Astrocyte (in vitro differentiated cells and primary cell): Measurements from ENCODE around the gene MEG3. TPM values are rescaled to one million over a fixed set of nuclear protein-coding genes. Genes with fewer than 3 reads are reported as not detected.
A peak's percentile ranks its signal among the peaks of the same experiment; 100 is the strongest.

ENCODE experiments used
- DNase-seq: peaks from one replicate; pipeline ENCODE4 v3.0.0-alpha.2; 2010; ENCODE audit warnings: low read depth
- FAIRE-seq: peaks from 2 replicates; lab custom pipeline; 2011; peaks lifted over from hg19 to GRCh38; lab: Jason Lieb, UNC
- H2AFZ ChIP-seq: 2 replicates; pipeline ENCODE4 v1.6.0; 2012; ENCODE audit warnings: low read depth, low read length, inconsistent platforms
- H3K27ac ChIP-seq: 2 replicates; pipeline ENCODE4 v1.5.1; 2011; ENCODE audit warnings: low read depth, low read length, inconsistent platforms
- H3K27me3 ChIP-seq: 2 replicates; pipeline ENCODE4 v1.6.0; 2011; ENCODE audit warnings: low read length, inconsistent platforms; ENCODE audit not compliant: insufficient read depth
- H3K36me3 ChIP-seq: 2 replicates; pipeline ENCODE4 v1.5.1; 2011; ENCODE audit warnings: low read length, inconsistent platforms; ENCODE audit not compliant: insufficient read depth
- H3K4me1 ChIP-seq: 2 replicates; pipeline ENCODE4 v1.5.1; 2011; ENCODE audit warnings: low read length, inconsistent platforms; ENCODE audit not compliant: insufficient read depth
- H3K4me2 ChIP-seq: 2 replicates; pipeline ENCODE4 v1.6.0; 2012; ENCODE audit warnings: low read length, inconsistent platforms
- H3K4me3 ChIP-seq: 2 replicates; pipeline ENCODE4 v1.5.1; 2011; ENCODE audit warnings: low read depth, mild to moderate bottlenecking, low read length, inconsistent platforms; ENCODE audit not compliant: insufficient read depth
- H3K79me2 ChIP-seq: 2 replicates; pipeline ENCODE4 v1.6.0; 2012; ENCODE audit warnings: mild to moderate bottlenecking, low read length, inconsistent platforms; ENCODE audit not compliant: insufficient read depth
- H3K9ac ChIP-seq: 2 replicates; pipeline ENCODE4 v1.6.0; 2012; ENCODE audit warnings: mild to moderate bottlenecking, low read length, inconsistent platforms
- H3K9me3 ChIP-seq: 2 replicates; pipeline ENCODE4 v1.5.1; 2012; ENCODE audit warnings: low read depth, mild to moderate bottlenecking, low read length, inconsistent platforms; ENCODE audit not compliant: insufficient read depth
- H4K20me1 ChIP-seq: 2 replicates; pipeline ENCODE4 v1.6.0; 2012; ENCODE audit warnings: low read length, inconsistent platforms; ENCODE audit not compliant: insufficient read depth
- H3K27ac Mint-ChIP-seq: one replicate; pipeline ENCODE4 v1.8.0; 2021; ENCODE audit warnings: mild to moderate bottlenecking, mixed read lengths; ENCODE audit not compliant: unreplicated experiment
- H3K27me3 Mint-ChIP-seq: one replicate; pipeline ENCODE4 v1.8.0; 2021; ENCODE audit warnings: low read depth, mixed read lengths; ENCODE audit not compliant: unreplicated experiment
- H3K36me3 Mint-ChIP-seq: one replicate; pipeline ENCODE4 v1.8.0; 2021; ENCODE audit warnings: low read depth, mixed read lengths; ENCODE audit not compliant: unreplicated experiment
- H3K4me1 Mint-ChIP-seq: one replicate; pipeline ENCODE4 v1.8.0; 2021; ENCODE audit warnings: low read depth, mixed read lengths; ENCODE audit not compliant: unreplicated experiment
- H3K4me3 Mint-ChIP-seq: one replicate; pipeline ENCODE4 v1.8.0; 2021; ENCODE audit warnings: mild to moderate bottlenecking, moderate library complexity, mixed read lengths; ENCODE audit not compliant: unreplicated experiment
- H3K9me3 Mint-ChIP-seq: one replicate; pipeline ENCODE4 v1.8.0; 2021; ENCODE audit warnings: mild to moderate bottlenecking, mixed read lengths; ENCODE audit not compliant: unreplicated experiment
- EZH2 ChIP-seq: IDR thresholded peaks from 2 replicates; pipeline ENCODE4 v1.6.1; 2012; ENCODE audit warnings: mild to moderate bottlenecking, low read length, inconsistent platforms; ENCODE audit not compliant: insufficient read depth
- total RNA-seq: library from RNA; stranded (reverse); gene quantifications from 2 replicates; pipeline ENCODE4 v1.2.1, GENCODE V29; 2021
- TF ChIP-seq, protein P1 (sequence below): IDR thresholded peaks from 2 replicates; pipeline ENCODE4 v1.5.1; 2011; ENCODE audit warnings: low read depth, mild to moderate bottlenecking, inconsistent platforms, low read length, moderate library complexity; ENCODE audit not compliant: insufficient read depth

Gene MEG3
- total RNA-seq, 1 donor from 2014 or later = not detected

DNA sequence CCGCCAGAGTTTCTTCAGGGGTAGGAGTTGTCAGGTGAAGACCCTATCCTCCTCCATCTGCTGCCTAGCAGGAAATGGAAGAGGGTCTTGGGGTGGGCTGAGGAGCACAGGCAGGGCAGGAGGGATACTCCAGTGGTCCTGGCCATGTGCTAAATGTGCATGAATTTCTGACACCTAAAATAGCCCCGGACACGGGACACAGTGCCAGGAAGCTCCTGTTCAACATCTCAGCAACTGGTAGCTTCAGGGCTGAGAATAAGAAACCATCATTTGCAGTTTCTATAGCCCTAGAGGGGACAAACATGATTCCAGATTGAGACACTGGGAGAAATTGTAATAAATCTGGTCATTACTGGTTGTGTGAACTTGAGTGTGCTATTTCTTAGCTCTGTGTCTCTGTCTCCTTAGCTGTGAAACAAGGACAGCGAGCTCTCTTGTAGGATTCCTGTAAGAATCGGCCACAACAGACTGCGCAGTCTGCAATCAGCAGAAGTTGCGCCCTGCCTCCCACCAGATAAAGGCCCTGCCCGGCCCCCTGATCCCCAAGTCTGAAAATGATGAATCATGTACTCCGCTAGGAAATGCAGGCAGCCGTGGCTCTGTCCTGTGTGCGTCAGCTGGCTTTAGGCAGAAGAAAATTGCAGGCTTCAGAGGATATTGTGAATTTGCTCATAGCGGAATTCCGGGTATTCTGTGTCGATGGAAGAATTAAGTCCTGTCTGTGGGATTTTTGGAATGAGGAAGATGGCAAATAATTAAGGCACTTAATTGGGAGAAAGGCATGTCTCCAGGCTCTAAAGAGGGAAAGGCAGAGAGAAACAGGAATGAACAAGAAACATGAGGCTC, 35.2 kb upstream of the MEG3 start:
- no peaks in the 10 kb centered on the region for H3K79me2 ChIP-seq
- no peaks in the 10 kb centered on the region for H3K36me3 ChIP-seq
- H3K4me3 Mint-ChIP-seq = no peak overlapping the region
- FAIRE-seq = no peak
- peaks cover 4% of the 10 kb centered on the region for H3K27me3 ChIP-seq
- H3K36me3 Mint-ChIP-seq = no peaks in the 10 kb centered on the region
- no peak overlapping the region for H2AFZ ChIP-seq
- no peaks in the 10 kb centered on the region for H3K9me3 ChIP-seq
- peaks cover 24% of the 10 kb centered on the region for H3K27me3 Mint-ChIP-seq
- TF ChIP-seq EZH2 = no peak
- TF ChIP-seq, protein P1, sequence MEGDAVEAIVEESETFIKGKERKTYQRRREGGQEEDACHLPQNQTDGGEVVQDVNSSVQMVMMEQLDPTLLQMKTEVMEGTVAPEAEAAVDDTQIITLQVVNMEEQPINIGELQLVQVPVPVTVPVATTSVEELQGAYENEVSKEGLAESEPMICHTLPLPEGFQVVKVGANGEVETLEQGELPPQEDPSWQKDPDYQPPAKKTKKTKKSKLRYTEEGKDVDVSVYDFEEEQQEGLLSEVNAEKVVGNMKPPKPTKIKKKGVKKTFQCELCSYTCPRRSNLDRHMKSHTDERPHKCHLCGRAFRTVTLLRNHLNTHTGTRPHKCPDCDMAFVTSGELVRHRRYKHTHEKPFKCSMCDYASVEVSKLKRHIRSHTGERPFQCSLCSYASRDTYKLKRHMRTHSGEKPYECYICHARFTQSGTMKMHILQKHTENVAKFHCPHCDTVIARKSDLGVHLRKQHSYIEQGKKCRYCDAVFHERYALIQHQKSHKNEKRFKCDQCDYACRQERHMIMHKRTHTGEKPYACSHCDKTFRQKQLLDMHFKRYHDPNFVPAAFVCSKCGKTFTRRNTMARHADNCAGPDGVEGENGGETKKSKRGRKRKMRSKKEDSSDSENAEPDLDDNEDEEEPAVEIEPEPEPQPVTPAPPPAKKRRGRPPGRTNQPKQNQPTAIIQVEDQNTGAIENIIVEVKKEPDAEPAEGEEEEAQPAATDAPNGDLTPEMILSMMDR = no peak
- H3K4me1 ChIP-seq = no peaks in the 10 kb centered on the region
- H3K9ac ChIP-seq = no peak overlapping the region
- no peak overlapping the region for H3K4me2 ChIP-seq
- H3K9me3 Mint-ChIP-seq = peaks cover 1% of the 10 kb centered on the region
- H3K4me1 Mint-ChIP-seq = peaks cover 9% of the 10 kb centered on the region
- peak; percentile 62 for DNase-seq
- no peak overlapping the region for H3K4me3 ChIP-seq
- H3K27ac ChIP-seq = no peak overlapping the region
- H3K27ac Mint-ChIP-seq = no peak overlapping the region
- H4K20me1 ChIP-seq = no peaks in the 10 kb centered on the region

DNA sequence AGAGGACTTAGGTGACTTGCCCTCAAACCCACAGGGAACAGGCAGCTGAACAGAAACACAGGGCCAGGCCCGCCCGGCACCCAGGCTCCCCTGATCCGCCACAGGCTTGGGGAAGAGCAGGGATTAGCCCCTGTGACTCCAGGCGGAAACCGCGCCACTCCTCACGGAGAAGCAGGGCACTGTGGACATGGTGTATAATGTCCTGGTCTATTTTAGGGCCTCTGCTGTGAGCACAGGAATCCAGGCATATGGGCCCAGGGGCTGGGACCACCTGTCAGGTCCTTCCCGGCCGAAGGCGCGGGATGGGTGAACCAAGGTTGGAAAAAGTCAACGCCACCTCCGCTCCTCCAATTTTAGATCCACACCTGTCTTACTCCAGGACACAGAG, 34.6 kb upstream of the MEG3 start:
- no peaks in the 10 kb centered on the region for H3K9me3 ChIP-seq
- Mint-ChIP-seq H3K4me1 (peaks cover 9% of the 10 kb centered on the region), H3K4me3 (no peak overlapping the region), H3K9me3 (peaks cover 1% of the 10 kb centered on the region), H3K27me3 (peaks cover 22% of the 10 kb centered on the region), H3K27ac (no peak overlapping the region), H3K36me3 (no peaks in the 10 kb centered on the region)
- no peak overlapping the region for H3K4me2 ChIP-seq
- H3K4me3 ChIP-seq = no peak overlapping the region
- H4K20me1 ChIP-seq = no peaks in the 10 kb centered on the region
- H2AFZ ChIP-seq = no peak overlapping the region
- no peaks in the 10 kb centered on the region for H3K36me3 ChIP-seq
- H3K27me3 ChIP-seq = peaks cover 4% of the 10 kb centered on the region
- no peak for TF ChIP-seq EZH2
- TF ChIP-seq, protein P1 = no peak
- FAIRE-seq = no peak
- no peak for DNase-seq
- no peak overlapping the region for H3K27ac ChIP-seq
- no peaks in the 10 kb centered on the region for H3K4me1 ChIP-seq
- H3K79me2 ChIP-seq = no peaks in the 10 kb centered on the region
- no peak overlapping the region for H3K9ac ChIP-seq

DNA sequence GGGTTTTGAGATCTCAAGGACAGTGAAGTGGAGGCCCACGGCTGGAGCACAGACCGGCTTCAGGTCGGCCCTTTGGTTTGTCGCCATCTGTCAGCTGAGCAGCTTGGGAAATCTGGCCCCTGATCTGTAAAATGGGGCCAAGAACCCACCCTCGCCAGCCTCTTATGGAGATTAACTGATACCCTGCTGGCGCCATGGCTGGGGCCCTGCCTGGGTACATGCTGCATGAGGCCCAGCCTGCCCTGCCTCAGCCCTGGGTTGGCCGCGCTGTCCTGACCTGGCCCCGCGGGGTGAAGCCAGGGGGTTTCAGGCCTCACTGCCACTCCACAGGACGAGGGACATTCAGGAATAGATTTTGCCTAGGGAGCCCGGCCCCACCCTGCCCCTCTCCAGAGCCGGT, 33.9 kb upstream of the MEG3 start:
- Histone ChIP-seq H3K79me2 (no peaks in the 10 kb centered on the region), H3K4me1 (no peaks in the 10 kb centered on the region), H3K27me3 (peaks cover 4% of the 10 kb centered on the region), H3K9me3 (no peaks in the 10 kb centered on the region), H3K4me3 (no peak overlapping the region), H3K9ac (no peak overlapping the region), H2AFZ (no peak overlapping the region), H4K20me1 (no peaks in the 10 kb centered on the region), H3K27ac (no peak overlapping the region), H3K36me3 (no peaks in the 10 kb centered on the region), H3K4me2 (no peak overlapping the region)
- Mint-ChIP-seq H3K4me3 (no peak overlapping the region), H3K36me3 (no peaks in the 10 kb centered on the region), H3K27ac (no peak overlapping the region), H3K27me3 (peaks cover 17% of the 10 kb centered on the region), H3K4me1 (peaks cover 9% of the 10 kb centered on the region), H3K9me3 (no peaks in the 10 kb centered on the region)
- FAIRE-seq (no peak), DNase-seq (no peak)
- TF ChIP-seq EZH2 = no peak
- TF ChIP-seq, protein P1 = no peak
